GM21717 (cell line): Measurements from ENCODE around the gene UNC5A.

Source experiments
- ATAC-seq: cut with Tn5 transposase; IDR thresholded peaks from one replicate; pipeline ENCODE4 v1.9.1; 2021; ENCODE audit warnings: mild to moderate bottlenecking, moderate library complexity; ENCODE audit not compliant: unreplicated experiment

The UNC5A gene

GRCh38 chr5:176890455-176891330 is 80.3 kb downstream of the UNC5A start:
- no peak for ATAC-seq

DNA sequence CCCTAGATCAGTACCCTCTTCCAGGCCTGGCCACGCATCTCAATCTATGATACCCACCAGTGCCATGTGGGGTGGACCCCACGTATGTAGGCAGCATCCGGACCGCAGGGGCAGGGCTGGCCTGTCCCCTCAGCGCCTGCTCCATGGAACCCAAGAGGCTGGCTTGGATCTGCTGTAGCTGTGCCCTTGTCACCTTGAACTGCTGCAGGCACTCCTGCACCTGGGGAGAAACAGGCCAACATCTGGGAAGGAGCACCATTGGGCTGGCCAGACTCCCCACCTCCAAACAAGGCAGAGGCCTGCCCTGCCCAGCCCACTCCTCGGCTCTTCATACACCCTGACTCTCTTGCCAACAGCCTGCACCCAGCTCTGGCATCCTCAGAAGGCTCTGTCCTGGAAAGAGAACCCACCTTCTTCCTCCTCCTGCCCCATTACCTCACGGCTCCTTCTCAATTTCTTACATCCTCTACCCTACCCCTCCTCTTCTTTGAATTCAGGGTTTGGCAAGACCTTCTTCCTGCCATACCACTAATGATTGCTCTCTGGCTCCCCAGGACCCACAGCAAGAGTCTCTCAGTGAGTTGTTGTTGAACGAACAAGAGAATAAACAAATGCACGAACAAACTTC is 81.1 kb downstream of the UNC5A start:
- ATAC-seq: no peak

GRCh38 chr5:176892663-176893062 is 82.3 kb downstream of the UNC5A start:
- no peak for ATAC-seq

- no peak for ATAC-seq
Measured at GRCh38 chr5:176894298-176894697, 83.9 kb downstream of the UNC5A start.

- ATAC-seq: no peak
Measured at GRCh38 chr5:176895831-176896230, 85.5 kb downstream of the UNC5A start.

GRCh38 chr5:176897263-176897662 is 86.9 kb downstream of the UNC5A start:
- ATAC-seq: no peak

DNA sequence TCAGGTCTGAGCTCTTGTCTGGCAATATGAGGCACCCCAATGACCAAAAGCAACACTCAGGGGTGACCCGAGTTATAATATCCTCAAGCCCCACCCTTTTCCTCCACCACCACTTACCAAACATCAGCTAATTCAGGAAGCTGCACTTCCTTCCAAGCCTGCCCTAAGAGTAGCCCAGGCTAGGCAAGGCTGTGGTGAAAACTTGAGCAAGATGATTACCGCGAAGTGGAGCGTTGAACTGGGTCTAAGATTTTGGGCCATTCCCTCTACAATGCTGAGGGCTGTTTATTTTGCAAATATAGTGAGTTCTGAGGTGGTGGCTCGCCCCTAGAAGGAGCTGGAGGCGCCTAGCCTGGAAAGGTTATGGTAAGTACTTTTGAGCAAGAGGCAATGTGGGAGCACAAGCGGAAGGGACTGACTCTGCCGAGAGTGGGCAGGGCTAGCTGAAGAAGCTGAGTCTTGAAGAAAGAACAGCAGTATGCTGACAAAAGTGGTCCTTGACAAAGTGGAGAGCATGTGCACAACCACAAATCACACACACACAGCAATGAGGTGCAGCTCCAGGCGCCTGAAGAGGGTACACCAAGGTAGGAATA is 89.0 kb downstream of the UNC5A start, which contains the start of gene HK3:
TSS of gene HK3 (minus strand) at position 51 of the 596 bp plus-strand sequence. CDS start 3,187 bp downstream, outside the sequence.
- ATAC-seq: no peak

GRCh38 chr5:176899946-176900779 is 89.8 kb downstream of the UNC5A start:
- no peak for ATAC-seq

DNA sequence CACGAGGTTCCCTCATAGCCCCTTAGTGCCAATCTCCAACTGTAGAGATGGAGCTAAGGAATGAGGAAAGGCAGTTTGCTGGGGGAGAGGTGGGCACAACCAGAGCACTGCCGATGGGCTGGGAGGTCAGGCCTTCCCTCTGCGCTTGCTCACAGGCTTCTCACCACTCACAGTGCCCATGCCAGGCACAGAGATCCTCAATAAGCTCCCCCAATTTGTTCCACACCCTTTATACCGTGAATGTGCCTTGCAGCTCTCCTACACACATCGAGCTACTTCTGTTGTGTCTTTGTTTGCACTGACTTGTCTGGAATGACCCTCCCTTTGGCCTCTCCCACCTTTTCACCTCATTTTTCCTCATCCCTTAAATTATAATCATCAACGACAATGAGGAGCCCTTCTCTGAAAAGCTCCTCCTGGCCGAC is 90.4 kb downstream of the UNC5A start:
- no peak for ATAC-seq

DNA sequence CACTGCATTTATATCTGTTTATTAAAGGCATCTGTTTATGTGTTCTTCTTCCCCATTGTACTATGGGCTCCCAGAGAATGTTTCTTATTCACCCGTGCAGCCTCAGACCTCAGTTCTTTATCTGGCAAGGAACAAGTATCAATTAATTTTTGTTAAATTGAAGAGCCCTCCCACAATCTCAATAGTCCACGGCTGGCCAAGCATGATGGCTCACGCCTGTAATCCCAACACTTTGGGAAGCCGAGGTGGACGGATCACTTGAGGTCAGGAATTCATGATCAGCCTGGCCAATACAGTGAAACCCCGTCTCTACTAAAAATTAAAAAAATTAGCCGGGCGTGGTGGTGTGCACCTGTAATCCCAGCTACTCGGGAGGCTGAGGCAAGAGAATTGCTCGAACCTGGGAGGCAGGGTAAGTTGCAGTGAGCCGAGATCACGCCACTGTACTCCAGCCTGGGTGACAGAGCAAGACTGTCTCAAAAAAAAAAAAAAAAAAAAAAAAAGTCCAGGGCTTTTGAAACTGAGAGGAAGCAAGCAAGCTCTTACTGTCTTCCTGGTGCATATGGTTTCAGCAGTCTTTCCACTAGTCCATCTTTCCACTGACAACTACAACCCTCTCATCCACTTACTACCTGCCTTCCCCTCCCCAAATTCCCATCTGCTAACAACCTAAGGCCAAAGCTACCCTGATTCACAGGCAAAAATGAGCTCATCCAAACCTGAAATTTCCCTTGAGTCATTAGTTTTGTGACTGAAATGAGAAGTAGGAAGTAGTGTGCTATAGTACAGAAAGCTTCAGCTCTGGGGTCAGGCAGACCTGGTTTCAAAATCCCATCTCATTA is 91.1 kb downstream of the UNC5A start:
- no peak for ATAC-seq

- no peak for ATAC-seq
Measured at GRCh38 chr5:176902102-176902814, 91.9 kb downstream of the UNC5A start.

GRCh38 chr5:176902911-176903664 is 92.7 kb downstream of the UNC5A start:
- no peak for ATAC-seq

GRCh38 chr5:176904276-176904675 is 93.9 kb downstream of the UNC5A start:
- no peak for ATAC-seq

DNA sequence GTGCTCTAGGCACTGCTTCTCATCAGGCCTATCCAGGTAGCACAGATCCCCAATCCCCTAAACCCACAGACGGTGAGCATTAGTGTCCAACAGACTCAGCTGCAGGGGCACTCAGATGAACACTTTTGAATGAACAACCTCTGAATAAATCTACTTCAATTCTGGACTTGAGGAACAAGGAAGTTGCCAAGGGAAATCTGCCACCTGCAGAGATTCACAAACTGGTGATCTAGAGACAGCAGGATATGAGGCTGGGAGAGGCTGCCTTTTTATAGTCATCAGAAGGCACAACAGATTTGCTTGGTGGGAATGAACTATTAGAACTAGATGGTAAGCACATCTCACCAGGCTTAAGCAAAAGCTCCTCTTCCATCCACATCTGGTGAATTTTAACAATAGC is 95.8 kb downstream of the UNC5A start:
- no peak for ATAC-seq

GRCh38 chr5:176906796-176907195 is 96.4 kb downstream of the UNC5A start:
- ATAC-seq: no peak

GRCh38 chr5:176908675-176909368 is 98.5 kb downstream of the UNC5A start:
- ATAC-seq: no peak

DNA sequence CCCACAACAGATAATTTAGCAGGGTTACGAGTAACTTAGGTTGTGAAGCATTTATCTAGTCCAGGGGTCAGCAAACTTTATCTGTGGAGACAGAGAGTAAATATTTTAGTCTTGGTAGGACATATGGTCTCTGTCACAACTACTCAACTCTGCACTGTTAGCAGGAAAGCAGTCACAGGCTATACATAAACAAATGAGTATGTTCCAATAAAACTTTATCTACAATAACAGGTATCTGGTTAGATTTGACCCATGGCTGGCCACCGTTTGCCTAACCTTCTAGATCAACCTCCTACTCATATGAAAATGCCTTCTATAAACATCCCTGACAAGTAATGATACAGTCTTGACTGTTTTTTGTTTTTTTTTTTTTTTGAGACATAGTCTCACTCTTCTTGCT is 101.8 kb downstream of the UNC5A start:
- no peak for ATAC-seq

DNA sequence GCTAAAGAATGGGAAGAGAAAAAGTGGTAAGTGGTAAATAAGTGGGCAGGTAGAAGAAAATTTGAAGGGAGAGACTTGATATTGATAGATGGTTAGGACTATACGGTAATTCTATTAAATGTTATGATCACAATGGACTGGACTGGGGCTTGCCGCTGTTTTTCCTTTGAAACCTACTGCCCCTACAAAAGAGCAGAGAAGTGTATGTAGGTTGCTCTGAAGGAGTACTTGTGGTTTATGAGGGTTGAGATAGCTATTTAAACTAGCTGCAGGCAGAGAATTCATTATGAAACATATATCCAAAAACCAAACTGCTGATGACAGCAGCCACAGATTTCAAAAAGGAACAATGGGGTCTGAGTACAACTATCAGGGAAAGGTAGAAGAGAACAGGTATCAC is 105.5 kb downstream of the UNC5A start:
- ATAC-seq: no peak
